ENCODE results near the gene MDN1.

Gene MDN1

DNA sequence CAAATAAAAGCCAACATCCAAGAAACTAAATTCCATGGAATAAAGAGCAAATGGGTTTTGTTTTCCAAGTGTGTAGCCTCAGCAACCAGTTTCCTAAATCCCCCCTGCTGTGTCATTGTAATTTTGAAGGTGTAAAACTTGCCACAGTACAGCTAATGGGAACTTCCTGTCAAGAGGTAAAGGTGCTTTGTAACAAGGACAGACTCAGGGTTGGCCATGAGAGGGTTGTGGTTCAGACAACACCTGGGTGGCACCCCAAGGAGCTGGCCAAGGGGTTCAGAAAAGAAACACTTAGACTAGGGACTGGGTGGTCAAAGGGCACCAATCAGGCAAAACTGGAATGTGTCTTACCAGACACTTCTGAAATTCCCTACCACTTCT lies 128.7 kb downstream of the MDN1 start:
- DNase-seq (ENCODE audit: low spot score): no peak

DNA sequence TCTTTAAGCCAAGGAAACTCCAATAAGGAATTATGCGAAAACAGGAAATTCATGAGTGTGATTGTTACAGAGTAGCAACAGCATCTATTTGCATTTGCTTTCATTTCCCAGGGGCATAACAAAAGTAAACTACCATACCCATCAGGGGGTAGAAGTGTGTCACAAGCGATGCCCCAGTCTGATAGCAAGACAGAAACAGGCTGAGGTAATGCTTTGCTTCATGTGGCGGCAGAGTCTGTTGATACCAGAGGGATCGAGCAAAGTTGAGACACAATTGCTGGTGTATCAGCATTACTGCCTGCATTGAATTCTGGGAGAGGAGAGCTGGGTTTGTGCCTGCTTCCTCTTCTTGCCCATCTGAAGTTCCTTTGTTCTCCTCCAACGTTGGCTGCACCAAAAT lies 129.9 kb downstream of the MDN1 start:
- no peak for DNase-seq (ENCODE audit: low spot score)

DNA sequence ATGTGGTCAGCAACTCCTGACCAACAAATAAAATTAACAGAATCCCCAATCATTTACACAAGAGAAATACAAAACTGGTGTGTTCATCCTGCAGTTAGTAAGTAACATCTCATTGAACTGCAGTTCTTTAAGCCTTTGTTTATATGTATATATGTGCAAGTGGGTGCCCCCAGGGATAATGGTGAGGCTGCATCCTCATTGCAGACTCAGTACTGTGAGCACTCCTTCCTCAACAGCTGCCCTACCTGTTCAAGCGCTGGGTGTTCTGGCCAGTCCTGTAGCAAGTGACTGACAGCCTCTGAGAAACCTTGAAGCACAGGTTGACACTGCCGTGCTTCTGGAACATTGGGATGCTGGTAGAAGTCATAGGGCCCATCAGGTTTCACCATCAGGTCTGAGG lies 131.3 kb downstream of the MDN1 start:
- DNase-seq (ENCODE audit: low spot score): no peak

DNA sequence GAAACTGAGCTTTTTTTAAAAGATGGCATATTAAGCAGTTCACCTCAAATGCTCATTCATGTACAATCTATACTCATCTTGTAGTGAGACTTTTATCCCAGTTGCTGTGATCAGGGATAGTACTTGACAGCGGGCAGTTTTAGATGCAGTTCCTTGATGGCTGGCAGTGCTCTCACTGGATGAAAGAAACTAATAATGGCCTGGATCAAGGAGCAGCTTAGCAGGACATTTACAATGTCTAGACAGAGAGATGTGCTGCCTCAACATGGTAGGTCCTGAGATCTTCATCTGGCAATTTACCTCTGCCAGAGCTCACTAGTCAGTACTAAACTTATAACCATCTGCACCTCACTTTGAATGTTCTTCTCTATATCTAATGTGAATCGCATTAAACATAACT lies 134.3 kb downstream of the MDN1 start:
- DNase-seq (ENCODE audit: low spot score): no peak

DNA sequence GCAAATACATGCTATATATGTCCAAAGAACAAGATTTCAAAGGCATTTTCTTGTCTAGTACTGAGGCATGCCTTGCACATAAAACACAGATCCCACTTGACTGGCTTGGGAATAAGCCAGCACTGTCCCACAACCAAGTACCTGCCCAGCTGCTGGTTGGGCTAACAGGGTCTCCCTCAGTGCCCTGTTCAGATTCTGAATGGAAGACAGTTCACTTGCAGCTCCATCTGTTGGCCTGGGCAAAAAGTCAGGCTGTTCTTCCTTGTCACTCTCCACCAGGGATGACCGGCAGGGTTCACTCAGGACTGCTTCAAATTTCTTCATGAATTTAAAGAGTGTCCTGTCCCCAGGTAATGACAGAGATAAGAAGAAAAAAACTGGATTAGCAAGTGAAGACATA lies 136.6 kb downstream of the MDN1 start:
- DNase-seq (ENCODE audit: low spot score): no peak

DNA sequence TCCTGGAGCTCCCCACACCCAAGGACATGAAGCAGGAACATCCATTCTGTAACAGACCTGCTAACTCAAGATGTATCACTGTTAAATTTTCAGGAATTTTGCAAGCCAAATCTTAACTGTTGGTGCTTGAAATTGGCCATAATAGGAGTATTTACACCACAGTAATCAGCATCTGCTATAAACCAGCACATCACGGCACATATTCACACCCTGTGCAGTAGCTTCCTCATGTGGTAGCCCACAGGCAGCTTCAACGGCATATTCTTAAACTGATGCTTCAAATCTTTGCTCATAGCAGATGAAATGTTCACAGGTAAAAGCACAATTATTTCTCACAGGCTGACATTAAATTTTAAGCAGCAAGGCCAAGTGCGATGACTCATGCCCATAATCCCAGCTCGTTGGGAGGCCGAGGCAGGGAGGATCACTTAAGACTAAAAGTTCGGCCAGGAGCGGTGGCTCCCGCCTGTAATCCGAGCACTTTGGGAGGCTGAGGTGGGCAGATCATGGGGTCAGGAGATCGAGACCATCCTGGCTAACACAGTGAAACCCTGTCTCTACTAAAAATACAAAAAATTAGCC lies 137.5 kb downstream of the MDN1 start:
- no peak for DNase-seq (ENCODE audit: low spot score)

DNA sequence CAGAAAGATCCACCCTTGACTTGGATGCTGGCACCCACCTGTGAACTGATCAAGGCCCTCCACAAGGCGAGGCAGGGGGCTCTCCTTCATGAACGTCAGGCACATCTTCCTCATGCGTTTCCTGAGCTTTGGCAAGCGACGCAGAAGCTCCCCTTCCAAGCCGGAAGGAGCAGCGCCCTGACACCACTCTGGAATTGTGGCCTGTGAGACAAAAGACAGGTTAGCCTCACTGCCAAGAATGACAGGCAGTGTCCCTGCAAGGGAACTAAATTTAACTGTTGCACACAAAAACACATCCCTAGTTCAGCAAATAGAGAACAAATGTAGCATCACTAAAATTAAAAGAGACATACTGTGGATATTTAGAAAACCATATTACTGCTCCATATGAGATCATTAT lies 139.0 kb downstream of the MDN1 start:
- DNase-seq (ENCODE audit: low spot score): no peak

DNA sequence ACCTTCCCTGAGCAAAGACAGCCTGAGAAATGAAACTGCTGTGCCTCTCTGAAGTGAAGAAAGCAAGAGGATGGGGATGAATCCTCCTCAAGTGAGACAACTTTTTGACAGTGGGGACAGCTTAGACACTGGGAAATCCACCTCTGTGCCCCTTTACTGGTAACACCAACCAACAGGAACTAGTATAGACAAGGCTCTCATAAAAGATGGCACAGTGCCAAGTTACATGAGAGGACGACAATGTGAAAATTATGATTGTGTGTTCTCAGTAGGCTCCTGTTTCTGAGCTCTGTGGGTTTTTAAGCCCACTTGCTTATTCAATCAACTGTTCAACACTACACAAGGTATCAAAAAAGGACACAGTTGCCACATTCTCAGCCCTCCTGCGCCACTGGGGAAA lies 139.4 kb downstream of the MDN1 start:
- no peak for DNase-seq (ENCODE audit: low spot score)

DNA sequence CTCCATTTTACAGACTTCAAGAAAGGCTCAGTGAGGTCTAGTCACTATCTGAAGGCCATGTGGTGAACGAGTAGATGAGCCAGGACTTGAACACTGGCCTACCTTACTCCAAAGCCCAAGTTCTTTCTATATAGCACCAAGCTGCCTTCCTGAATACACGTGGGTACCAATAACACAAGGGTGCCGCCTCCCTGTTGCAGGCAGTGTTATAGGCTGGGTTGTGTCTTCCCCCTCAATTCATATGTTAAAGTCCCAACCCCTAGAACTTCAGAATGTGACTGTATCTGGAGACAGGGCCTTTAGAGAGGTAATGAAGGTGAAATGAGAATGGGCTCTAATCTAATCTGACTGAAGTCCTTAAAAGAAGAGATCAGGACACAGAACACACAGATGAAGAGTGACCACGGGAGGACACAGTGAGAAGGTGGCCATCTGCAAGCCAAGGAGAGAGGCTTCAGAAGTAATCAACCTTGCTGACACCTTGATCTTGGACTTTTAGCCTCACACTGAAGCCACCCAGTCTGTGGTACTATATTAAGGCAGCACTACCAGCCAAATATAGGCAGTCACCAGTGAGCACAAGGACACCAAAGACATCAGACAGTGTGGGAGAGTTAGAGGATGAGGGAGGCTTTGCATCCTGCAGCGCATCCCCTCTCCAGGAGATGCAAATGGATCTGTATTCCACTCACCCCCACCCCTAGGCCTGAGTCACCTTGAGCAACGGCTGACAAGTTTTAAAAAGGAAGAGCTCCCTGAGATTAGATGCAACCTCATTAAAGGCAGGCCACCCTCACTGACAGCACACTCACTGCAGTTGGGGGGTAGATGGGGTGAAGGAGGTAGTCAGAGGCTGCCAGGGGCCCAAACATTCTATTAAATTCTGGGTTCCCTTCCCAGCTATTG lies 140.1 kb downstream of the MDN1 start:
- no peak for DNase-seq (ENCODE audit: low spot score)

DNA sequence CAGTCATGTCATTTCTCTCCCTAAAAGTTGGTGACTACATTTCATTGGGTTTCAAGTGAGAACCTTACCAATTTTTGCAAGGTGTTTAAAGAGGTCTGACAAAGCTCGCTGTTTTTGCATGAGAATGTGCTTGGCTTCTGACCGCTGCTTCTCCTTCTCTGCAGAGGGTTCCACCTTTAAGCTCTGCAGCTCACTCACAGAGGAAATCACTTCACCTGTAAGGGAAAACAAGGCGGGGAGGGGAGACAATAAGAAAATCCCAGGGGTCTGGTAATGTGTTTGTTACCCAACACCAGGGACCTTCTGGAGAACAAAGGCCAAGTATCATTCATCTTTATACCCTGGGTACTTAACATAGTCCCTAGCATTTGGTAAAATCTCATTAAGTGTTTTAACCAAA lies 141.1 kb downstream of the MDN1 start:
- no peak for DNase-seq (ENCODE audit: low spot score)

DNA sequence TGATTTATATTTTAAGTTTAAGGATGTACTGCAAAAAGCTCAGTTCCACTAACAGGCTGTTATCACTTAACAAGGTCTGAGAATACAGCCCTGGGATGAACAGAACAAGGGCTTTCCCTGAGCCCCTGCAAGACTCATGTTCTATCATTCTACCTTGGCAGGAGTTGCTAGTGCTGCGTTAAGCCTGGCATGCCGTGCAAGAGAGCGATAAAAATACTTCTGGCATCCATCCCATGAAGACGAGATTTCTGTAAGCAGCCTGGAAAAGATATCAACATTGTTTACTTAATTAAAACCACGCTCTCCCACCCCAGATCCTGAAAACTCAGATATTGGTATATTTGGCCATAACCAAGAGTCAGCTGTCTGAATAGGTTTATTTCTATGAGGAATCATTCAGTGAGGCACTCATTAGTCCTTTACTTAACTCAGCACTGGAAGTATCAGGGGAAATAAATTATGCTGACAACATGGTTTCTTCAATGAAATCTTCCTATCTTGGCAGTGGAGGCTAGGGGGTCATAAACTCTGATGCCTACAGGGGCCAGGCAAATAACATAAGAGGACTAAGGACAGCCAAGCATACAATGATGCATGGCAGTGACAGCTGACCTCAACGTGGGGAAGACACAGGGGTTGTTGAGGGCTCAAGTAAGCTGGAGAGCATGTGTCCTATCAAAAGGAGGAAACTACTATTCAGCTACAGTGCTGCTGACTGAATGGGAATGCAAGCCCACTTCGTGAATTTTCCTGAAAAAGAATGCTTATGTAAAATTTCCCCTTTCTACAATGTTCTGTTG lies 143.4 kb downstream of the MDN1 start:
- no peak for DNase-seq (ENCODE audit: low spot score)

DNA sequence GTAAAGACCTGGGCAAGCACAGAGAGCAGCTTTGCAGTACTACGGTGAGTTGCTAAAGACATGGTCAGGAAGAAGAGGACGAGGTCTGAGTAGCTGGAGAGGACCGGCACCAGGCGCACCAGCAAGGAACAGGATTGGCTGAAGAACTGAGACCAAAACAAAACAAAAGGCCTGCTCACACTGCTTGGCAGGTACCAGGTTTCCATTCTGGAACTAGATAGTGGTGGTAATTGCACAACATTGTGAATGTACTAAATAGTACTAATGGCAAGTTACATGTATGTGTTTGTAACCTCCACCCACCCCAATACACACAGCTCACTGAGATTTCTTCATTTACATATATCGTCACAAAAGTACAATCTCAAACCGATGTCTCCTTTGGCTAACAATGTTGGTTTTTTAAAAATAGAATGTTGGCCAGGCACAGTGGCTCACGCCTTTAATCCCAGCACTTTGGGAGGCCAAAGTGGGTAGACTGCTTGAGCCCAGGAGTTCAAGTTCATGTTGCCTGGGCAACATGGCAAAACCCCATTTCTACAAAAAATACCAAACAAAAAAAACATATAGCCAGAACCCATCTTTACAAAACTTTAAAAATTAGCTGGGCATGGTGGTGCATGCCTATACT lies 148.5 kb downstream of the MDN1 start:
- no peak for DNase-seq (ENCODE audit: low spot score)

DNA sequence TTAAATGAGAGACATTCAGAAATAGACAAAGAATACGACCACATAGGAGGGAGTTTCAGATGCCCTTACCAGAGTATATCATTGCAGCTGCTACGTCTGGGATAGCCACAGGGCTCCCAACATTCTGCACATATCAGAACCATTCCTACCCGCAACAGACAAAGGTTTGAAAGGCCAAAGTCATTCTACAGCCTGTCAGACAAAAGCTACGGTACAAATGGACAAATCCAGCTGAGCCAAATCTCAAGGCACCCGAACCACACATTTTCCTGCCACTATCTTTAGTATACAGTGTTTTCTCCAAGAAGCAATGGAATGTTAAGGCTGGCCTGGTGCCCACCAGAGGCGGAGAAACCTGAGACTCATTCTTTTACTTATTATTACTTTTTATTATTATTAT lies 150.6 kb downstream of the MDN1 start:
- no peak for DNase-seq (ENCODE audit: low spot score)

DNA sequence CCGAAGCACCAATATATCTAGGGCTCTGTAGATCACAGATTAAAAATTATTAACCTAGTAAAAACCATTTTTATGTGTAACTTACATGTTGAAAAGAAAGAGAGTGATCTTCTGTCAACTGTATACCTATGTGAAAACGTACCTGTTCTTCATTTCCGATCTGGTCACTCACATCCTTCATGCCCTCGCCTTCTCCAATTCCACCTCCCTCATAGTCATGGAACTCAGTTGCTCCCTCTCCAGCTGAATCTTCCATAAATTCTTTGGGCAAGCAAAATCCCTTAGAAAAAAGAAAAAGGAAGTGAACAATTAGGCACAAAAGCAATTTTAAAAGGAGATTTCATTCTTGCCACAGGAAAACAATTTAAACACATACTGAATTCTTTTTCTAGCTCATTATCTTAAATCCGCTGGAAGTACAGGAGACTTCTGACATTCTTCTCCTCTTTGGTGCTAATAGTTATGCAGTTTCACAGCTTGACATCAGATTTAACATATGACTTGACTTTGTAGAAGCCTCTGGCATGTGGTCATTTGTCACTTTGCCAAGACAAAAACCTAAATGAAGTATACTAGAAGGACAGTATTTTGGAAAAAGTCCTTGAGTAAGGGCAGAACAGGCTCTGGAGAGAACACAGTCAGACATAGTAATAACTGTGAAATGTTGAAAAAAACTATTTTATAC lies 151.6 kb downstream of the MDN1 start:
- DNase-seq (ENCODE audit: low spot score): no peak

DNA sequence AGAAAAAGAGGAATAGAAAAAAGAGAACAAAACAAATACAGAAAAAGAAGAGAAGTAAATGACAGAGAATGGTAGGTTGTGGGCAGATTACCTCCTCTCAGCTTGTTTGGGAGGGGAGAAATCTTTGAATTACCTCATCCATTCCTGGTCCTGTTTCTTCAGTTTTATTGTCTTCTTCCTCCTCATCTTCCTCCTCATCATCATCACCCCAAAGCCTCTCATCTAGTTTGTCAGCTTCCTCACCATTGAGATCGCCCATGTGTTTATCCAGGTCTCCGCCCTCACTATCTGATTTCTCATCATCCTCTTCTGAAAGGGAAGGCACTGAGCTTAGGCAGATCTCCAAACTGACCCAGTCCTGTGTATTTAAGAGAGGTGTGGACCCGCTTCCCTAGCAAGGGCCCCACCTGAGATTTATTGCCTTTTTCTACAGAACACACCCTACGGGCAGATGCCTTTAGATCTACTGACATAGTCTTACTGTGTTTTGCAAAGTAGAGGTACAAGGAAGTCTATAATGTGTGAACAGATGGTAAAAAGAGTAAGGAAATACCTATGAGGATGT lies 156.9 kb downstream of the MDN1 start:
- DNase-seq (ENCODE audit: low spot score): no peak

DNA sequence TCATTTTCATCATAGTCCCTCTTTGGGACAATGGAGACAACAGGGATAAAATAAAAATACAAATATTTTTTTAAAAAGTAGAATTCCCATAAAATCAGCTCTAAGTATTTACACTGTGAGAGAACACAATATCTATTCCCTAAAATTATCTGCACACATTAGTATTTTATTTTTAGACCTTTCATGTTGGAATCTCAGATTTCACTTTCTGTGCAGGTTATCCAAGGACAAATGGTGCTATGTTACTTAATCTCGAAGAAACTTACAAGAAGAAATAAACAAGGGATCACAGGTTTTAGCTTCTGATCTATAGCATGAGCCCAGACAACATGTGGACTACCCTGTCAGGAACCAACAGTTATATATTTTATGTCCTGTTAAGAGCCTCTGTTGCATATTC lies 158.0 kb downstream of the MDN1 start:
- no peak for DNase-seq (ENCODE audit: low spot score)

DNA sequence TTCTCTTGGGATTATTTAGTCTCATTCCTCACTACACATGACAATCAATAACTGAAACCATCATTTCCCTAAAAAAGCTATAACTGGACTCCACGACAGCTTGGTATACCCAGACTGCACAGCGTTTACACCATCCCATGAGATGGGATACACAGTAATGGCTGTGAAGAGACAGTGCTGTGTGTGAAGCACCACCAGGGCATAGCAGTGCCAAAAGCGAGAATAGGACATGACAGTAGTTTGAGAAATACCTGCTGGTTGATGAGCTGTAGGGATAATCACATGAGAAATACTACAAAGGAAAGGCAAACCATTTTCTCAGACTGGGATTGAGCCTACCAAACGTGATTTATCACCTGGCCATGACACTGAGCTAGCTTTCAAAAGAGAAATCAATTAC lies 158.6 kb downstream of the MDN1 start:
- no peak for DNase-seq (ENCODE audit: low spot score)

DNA sequence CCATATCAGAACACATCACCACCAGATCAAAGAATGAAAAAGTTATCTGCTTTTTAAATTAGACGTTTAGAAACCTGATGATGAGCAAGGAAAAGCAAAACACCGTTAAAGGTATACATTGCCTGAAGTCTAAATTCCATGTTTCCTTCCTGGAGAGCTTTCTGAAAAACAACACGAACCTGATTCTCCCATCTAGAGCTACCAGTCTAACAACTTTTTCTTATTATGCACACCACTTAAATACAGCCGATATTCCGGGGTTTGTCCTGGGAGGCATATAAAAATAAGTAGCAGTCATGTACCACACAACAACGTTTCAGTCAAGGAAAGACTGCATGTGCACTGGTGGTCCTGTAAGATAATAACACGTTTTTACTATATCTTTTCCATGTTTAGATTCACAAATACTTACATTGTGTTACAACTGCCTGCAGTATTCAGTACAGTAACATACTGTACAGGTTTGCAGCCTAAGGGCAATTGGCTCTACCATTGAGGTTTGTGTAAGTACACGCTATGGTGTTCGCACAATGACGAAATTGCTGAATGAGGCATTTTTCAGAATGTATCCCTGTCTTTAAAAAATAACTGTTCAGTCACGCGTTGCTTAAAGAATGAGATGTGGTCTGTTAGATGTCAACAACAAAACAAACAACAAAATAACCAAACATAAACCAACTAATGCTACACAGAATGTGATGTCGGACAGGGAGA lies 162.0 kb downstream of the MDN1 start:
- no peak for DNase-seq (ENCODE audit: low spot score)

DNA sequence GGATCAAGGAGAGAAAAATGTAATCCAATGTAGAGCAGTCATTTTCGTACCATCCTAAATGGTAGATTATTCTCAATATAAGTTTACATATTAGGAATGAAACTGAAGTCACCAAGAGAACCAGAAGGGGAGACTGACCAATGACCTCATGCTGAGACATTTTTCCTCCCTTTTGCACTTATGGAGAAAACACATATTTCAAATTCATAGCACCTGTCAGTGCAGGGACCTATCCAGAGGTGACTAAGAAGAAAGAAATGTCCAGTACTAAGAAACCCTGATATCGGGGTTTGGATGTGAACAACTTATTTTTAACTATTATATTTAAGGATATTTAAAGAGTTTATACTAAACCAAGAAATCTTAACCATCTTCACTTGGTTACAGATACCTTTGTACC lies 164.5 kb downstream of the MDN1 start:
- DNase-seq (ENCODE audit: low spot score): no peak

DNA sequence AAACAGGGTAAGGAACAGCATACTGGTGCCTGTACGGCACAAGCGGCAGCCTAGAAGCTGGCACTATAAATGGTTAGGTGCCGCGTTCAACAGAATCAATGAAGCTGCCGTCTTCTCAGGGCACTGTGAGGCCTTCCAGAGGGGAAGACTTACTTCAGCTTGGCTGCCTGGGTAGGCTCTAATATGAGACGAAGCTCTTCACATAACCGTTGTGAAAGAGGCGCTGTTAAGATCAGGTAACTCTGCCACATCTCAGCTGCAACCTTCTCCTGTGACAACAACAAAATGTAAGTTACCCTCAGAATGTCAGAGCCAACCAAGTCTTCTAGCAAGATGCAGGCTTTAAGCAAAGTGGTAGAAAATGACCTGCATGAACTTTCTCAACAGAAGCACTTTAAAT lies 169.0 kb downstream of the MDN1 start:
- no peak for DNase-seq (ENCODE audit: low spot score)

DNA sequence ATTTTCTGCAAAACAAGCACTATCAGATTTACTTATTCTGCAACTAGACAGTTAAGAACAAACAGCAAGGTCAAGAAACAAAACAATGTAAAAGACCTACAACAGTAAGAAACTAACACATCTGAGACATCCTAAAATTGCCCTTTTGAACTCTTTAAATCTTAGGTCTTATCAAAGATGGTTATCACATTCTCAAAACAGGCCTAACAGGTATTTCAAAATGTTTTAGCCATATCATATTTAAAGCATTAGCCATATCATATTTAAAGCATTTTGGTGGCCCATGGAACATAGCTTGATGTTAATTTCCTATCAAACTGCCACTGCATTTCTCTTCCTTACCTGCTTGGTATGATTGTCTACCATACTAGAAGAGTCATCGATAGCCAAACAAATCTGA lies 169.9 kb downstream of the MDN1 start:
- no peak for DNase-seq (ENCODE audit: low spot score)
